Activated B cell treated with CpG ODN at 0.5 μM for 24 hours (primary cell): ENCODE measurements around the gene SUMO4. TPM values are rescaled to one million over a fixed set of nuclear protein-coding genes. Genes with fewer than 3 reads are reported as not detected.

Source experiments
- ATAC-seq: fragments of 200-7000 bp; cut with Tn5 transposase; one replicate; pipeline ENCODE4 v1.10.0; 2021; ENCODE audit warnings: low read depth, mild to moderate bottlenecking, moderate library complexity
- CTCF ChIA-PET: fragments of 350-600 bp; sonication (Branson Sonifier 250); formaldehyde crosslinking; loops from one replicate; lab custom pipeline; 2021; ENCODE audit warnings: antibody characterized with exemption; lab: Charles Lee
- POLR2A ChIA-PET: fragments of 350-600 bp; sonication (Branson Sonifier 250); formaldehyde crosslinking; loops from one replicate; lab custom pipeline; 2021; ENCODE audit warnings: antibody characterized with exemption; lab: Charles Lee
- DNase-seq: peaks from one replicate; pipeline ENCODE4 v3.0.0; 2022
- H3K27ac Mint-ChIP-seq: one replicate; pipeline ENCODE4 v1.8.0; 2020; ENCODE audit warnings: mixed read lengths
- H3K27me3 Mint-ChIP-seq: one replicate; pipeline ENCODE4 v1.8.0; 2021; ENCODE audit warnings: mixed read lengths
- H3K36me3 Mint-ChIP-seq: one replicate; pipeline ENCODE4 v1.8.0; 2021; ENCODE audit warnings: low read depth, mixed read lengths
- H3K4me1 Mint-ChIP-seq: one replicate; pipeline ENCODE4 v1.8.0; 2021; ENCODE audit warnings: mixed read lengths
- H3K4me3 Mint-ChIP-seq: one replicate; pipeline ENCODE4 v1.8.0; 2020; ENCODE audit warnings: mild to moderate bottlenecking, mixed read lengths
- H3K9me3 Mint-ChIP-seq: one replicate; pipeline ENCODE4 v1.8.0; 2020; ENCODE audit warnings: mixed read lengths
- CTCF ChIP-seq: fragments of 200-600 bp; IDR thresholded peaks from one replicate; pipeline ENCODE4 v1.8.0; 2022; ENCODE audit warnings: antibody characterized with exemption, mild to moderate bottlenecking
- intact Hi-C: fragments of 100-400 bp; cut with micrococcal nuclease; formaldehyde crosslinking; loops from one replicate; pipeline ENCODE4 v1.15.1; 2024
- total RNA-seq: library from RNA; stranded (reverse); gene quantifications from 2 replicates; pipeline ENCODE4 v1.2.3, GENCODE V29; 2022

Gene SUMO4
- total RNA-seq, 1 donor from 2014 or later: 7.9 TPM

- Mint-ChIP-seq H3K4me3 (no peak overlapping the region), H3K4me1 (peaks cover 70% of the 10 kb centered on the region), H3K27ac (no peak overlapping the region), H3K36me3 (peaks cover 23% of the 10 kb centered on the region), H3K27me3 (no peaks in the 10 kb centered on the region), H3K9me3 (no peaks in the 10 kb centered on the region)
- no peak for DNase-seq
- ChIA-PET POLR2A (no interaction called here), CTCF (no interaction called here)
- no peak for ATAC-seq
- TF ChIP-seq CTCF: no peak
- intact Hi-C loops: no loop called here
Measured at GRCh38 chr6:149360536-149360935, 39.5 kb upstream of the SUMO4 start.

DNA sequence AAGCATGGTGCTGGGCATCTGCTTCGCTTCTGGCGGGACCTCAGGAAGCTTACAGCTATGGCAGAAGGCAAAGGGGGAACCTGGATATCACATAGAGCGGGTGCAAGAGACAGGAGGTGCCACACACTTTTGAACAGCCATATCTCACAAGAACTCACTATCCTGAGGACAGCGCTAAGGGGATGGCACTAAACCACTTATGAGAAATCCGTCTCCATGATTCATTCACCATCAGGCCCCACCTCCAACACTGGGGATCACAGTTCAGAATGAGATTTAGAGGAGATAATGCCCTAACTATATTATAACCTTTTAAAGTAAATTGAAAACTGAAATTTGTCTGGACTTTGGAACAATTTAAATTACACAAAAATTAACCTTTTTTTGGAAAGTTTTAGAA, 37.8 kb upstream of the SUMO4 start:
- ATAC-seq (no peak), DNase-seq (no peak)
- no peak for TF ChIP-seq CTCF
- Mint-ChIP-seq H3K27me3 (no peaks in the 10 kb centered on the region), H3K9me3 (no peaks in the 10 kb centered on the region), H3K4me1 (peaks cover 66% of the 10 kb centered on the region), H3K4me3 (no peak overlapping the region), H3K27ac (no peak overlapping the region), H3K36me3 (peaks cover 23% of the 10 kb centered on the region)
- CTCF ChIA-PET: no interaction called here
- POLR2A ChIA-PET: no interaction called here
- intact Hi-C loops: no loop called here

- Mint-ChIP-seq H3K36me3 (peaks cover 23% of the 10 kb centered on the region), H3K9me3 (no peaks in the 10 kb centered on the region), H3K4me1 (peaks cover 60% of the 10 kb centered on the region), H3K4me3 (no peak overlapping the region), H3K27ac (no peak overlapping the region), H3K27me3 (no peaks in the 10 kb centered on the region)
- ChIA-PET CTCF (no interaction called here), POLR2A (no interaction called here)
- TF ChIP-seq CTCF: no peak
- intact Hi-C loops: no loop called here
- DNase-seq: no peak
- ATAC-seq: no peak
Measured at GRCh38 chr6:149363154-149363553, 36.9 kb upstream of the SUMO4 start.

- Mint-ChIP-seq H3K9me3 (no peaks in the 10 kb centered on the region), H3K4me1 (peaks cover 48% of the 10 kb centered on the region), H3K27me3 (no peaks in the 10 kb centered on the region), H3K27ac (no peak overlapping the region), H3K36me3 (peaks cover 19% of the 10 kb centered on the region), H3K4me3 (no peak overlapping the region)
- no peak for TF ChIP-seq CTCF
- intact Hi-C loops: no loop called here
- no peak for DNase-seq
- ATAC-seq: no peak
- CTCF ChIA-PET: no interaction called here
- POLR2A ChIA-PET: interaction anchor here (1.0 kb wide), 1 partner anchor 25 kb away, joined by 3 read pairs; no protein-coding TSS in a partner anchor
Measured at GRCh38 chr6:149364557-149364956, 35.5 kb upstream of the SUMO4 start.

DNA sequence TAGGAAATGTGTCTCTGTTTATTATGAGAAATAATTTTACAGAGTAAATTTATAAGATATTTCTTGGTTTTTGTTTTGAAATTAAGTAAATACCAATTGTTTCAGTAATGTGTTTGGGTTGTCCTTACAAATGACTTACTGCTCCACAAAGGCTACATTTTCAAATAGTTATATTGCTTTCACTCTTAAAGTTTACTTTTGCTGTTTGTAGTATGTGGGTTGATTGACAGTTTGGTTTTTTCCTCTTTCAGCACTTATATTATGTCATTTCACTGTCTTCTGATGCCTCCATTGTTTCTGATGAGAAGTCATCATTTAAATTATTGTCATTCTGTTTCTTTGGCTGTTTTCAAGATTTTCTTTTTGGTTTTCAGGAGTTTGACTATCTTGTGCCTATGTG, 34.9 kb upstream of the SUMO4 start:
- H3K36me3 Mint-ChIP-seq: peaks cover 18% of the 10 kb centered on the region
- peaks cover 47% of the 10 kb centered on the region for H3K4me1 Mint-ChIP-seq
- ChIA-PET POLR2A (no interaction called here), CTCF (no interaction called here)
- H3K4me3 Mint-ChIP-seq: no peak overlapping the region
- ATAC-seq (no peak), DNase-seq (no peak)
- no peaks in the 10 kb centered on the region for H3K27me3 Mint-ChIP-seq
- no peak overlapping the region for H3K27ac Mint-ChIP-seq
- H3K9me3 Mint-ChIP-seq: no peaks in the 10 kb centered on the region
- no peak for TF ChIP-seq CTCF
- intact Hi-C loops: no loop called here
